HCT116 (cell line): ENCODE measurements around the gene OSTM1. TPM values are rescaled to one million over a fixed set of nuclear protein-coding genes. Genes with fewer than 3 reads are reported as not detected.

Experiments
- ATAC-seq: fragments of 200-7000 bp; cut with Tn5 transposase; 2 replicates; pipeline ENCODE4 v1.9.1; 2020; ENCODE audit warnings: mild to moderate bottlenecking, moderate library complexity
- BruUV-seq: library from RNA; stranded (reverse); fragments of 400-500 nt; replicated peaks from 2 replicates; lab custom pipeline; 2021; lab: Mats Ljungman, UMichigan
- CTCF ChIA-PET: fragments of 300-600 bp; sonication (Branson Sonifier 250); formaldehyde crosslinking; loops from one replicate; lab custom pipeline; 2021; ENCODE audit warnings: antibody characterized with exemption; lab: Charles Lee
- POLR2A ChIA-PET: fragments of 300-600, 350-600 bp; sonication (Branson Sonifier 250); formaldehyde crosslinking; loops from one replicate; lab custom pipeline; 2021; ENCODE audit warnings: antibody characterized with exemption; lab: Charles Lee
- RAD21 ChIA-PET, 2 experiments: fragments of 300-600 bp; sonication (Branson Sonifier 250); formaldehyde crosslinking; loops; one replicate each; lab custom pipeline; 2023; ENCODE audit warnings: low total read pairs in 2 of 2; ENCODE audit not compliant: uncharacterized antibody in 2 of 2, unreplicated experiment in 2 of 2, low non-redundant PET in 1 of 2; lab: Charles Lee
- DNase-seq: peaks from one replicate; pipeline ENCODE4 v3.0.0-alpha.2; 2010; ENCODE audit warnings: low read depth, low spot score
- H2AFZ ChIP-seq: fragments of 200-600 bp; shearing (Covaris generic), sonication (generic); 2 replicates; pipeline ENCODE4 v1.6.1; 2017; ENCODE audit warnings: low read depth, mixed run types, mixed read lengths, antibody characterized with exemption, low read length; ENCODE audit not compliant: poor library complexity, severe bottlenecking
- H3K27ac ChIP-seq: 2 replicates; pipeline ENCODE4 v1.5.1; 2012; ENCODE audit warnings: low read depth, low read length
- H3K27me3 ChIP-seq: fragments of 200-600 bp; sonication (generic); 2 replicates; pipeline ENCODE4 v1.6.1; 2016; ENCODE audit warnings: mixed run types, low read length, mixed read lengths; ENCODE audit not compliant: insufficient read depth
- H3K36me3 ChIP-seq, 2 experiments: fragments of 200-500 bp in 1 of 2; fragments of 200-600 bp in 1 of 2; sonication (Bioruptor generic) in 1 of 2; sonication (generic) in 1 of 2; 2 replicates each; pipeline versions ENCODE4 v1.5.1 to v1.6.1; 2014 to 2016; ENCODE audit warnings: low read length in 2 of 2, inconsistent platforms in 1 of 2, mixed read lengths in 1 of 2, mixed run types in 1 of 2; ENCODE audit not compliant: insufficient read depth in 2 of 2, control insufficient read depth in 1 of 2
- H3K4me1 ChIP-seq, 2 experiments: fragments of 200-600 bp in 1 of 2; sonication (generic) in 1 of 2; 2 replicates each; pipeline versions ENCODE4 v1.5.1 to v1.6.1; 2012 to 2017; ENCODE audit warnings: low read length in 2 of 2, inconsistent platforms in 1 of 2, mild to moderate bottlenecking in 1 of 2, mixed read lengths in 1 of 2, mixed run types in 1 of 2, moderate library complexity in 1 of 2; ENCODE audit not compliant: insufficient read depth in 2 of 2, control insufficient read depth in 1 of 2
- H3K4me2 ChIP-seq: fragments of 200-600 bp; sonication (generic); 2 replicates; pipeline ENCODE4 v1.6.1; 2017; ENCODE audit warnings: mixed run types, low read length, mixed read lengths
- H3K4me3 ChIP-seq, 2 experiments: fragments of 200-600 bp in 1 of 2; sonication (generic) in 1 of 2; replicated peaks in 1 of 2; 2 replicates each; pipeline ENCODE4 v1.5.1; 2011 to 2016; ENCODE audit warnings: low read length in 2 of 2, control low read depth in 1 of 2, low read depth in 1 of 2, mild to moderate bottlenecking in 1 of 2, mixed read lengths in 1 of 2, mixed run types in 1 of 2
- H3K79me2 ChIP-seq: fragments of 200-600 bp; sonication (generic); 2 replicates; pipeline ENCODE4 v1.6.1; 2017; ENCODE audit warnings: mild to moderate bottlenecking, mixed run types, low read length, moderate library complexity, mixed read lengths; ENCODE audit not compliant: insufficient read depth
- H3K9ac ChIP-seq: fragments of 200-600 bp; sonication (generic); 2 replicates; pipeline ENCODE4 v1.6.1; 2016; ENCODE audit warnings: low read length, mixed read lengths
- H3K9me2 ChIP-seq: fragments of 200-600 bp; sonication (generic), shearing (Covaris generic); 2 replicates; pipeline ENCODE4 v1.6.1; 2017; ENCODE audit warnings: mixed run types, mild to moderate bottlenecking, moderate library complexity; ENCODE audit not compliant: insufficient read depth
- H3K9me3 ChIP-seq, 2 experiments: fragments of 200-500 bp in 1 of 2; fragments of 200-600 bp in 1 of 2; sonication (Bioruptor generic) in 1 of 2; sonication (generic) in 1 of 2; 2 replicates each; pipeline ENCODE4 v1.6.1; 2014 to 2017; ENCODE audit warnings: low read length in 2 of 2, mixed read lengths in 2 of 2, inconsistent platforms in 1 of 2, low read depth in 1 of 2, mild to moderate bottlenecking in 1 of 2, mixed run types in 1 of 2, moderate library complexity in 1 of 2; ENCODE audit not compliant: control insufficient read depth in 1 of 2, insufficient read depth in 1 of 2
- H4K20me1 ChIP-seq: fragments of 200-600 bp; sonication (generic), shearing (Covaris generic); 2 replicates; pipeline ENCODE4 v1.6.1; 2017; ENCODE audit warnings: mixed run types, mild to moderate bottlenecking, moderate library complexity; ENCODE audit not compliant: insufficient read depth
- CBX3 ChIP-seq: IDR thresholded peaks from 2 replicates; pipeline ENCODE4 v1.6.1; 2012; ENCODE audit warnings: low read depth
- CEBPB ChIP-seq: IDR thresholded peaks from 2 replicates; pipeline ENCODE4 v1.6.1; 2012; ENCODE audit warnings: low read depth
- EGR1 ChIP-seq: IDR thresholded peaks from 2 replicates; pipeline ENCODE4 v1.6.1; 2012; ENCODE audit warnings: low read depth
- ELF1 ChIP-seq: IDR thresholded peaks from 2 replicates; pipeline ENCODE4 v1.6.1; 2012; ENCODE audit warnings: low read depth, borderline replicate concordance
- EZH2 ChIP-seq: fragments of 200-600 bp; sonication (generic); IDR thresholded peaks from 2 replicates; pipeline ENCODE4 v1.6.1; 2017; ENCODE audit warnings: antibody characterized with exemption, mixed run types
- EZH2phosphoT487 ChIP-seq: fragments of 200-600 bp; IDR thresholded peaks from 2 replicates; pipeline ENCODE4 v1.6.1; 2018; ENCODE audit warnings: antibody characterized with exemption, borderline replicate concordance
- FOSL1 ChIP-seq: IDR thresholded peaks from 2 replicates; pipeline ENCODE4 v1.6.1; 2012; ENCODE audit warnings: low read depth
- JUND ChIP-seq: IDR thresholded peaks from 2 replicates; pipeline ENCODE4 v1.6.1; 2012
- POLR2AphosphoS5 ChIP-seq: IDR thresholded peaks from 2 replicates; pipeline ENCODE4 v1.6.1; 2011; ENCODE audit warnings: mild to moderate bottlenecking, low read depth, low read length, moderate library complexity
- SIN3A ChIP-seq: IDR thresholded peaks from 2 replicates; pipeline ENCODE4 v1.6.1; 2012; ENCODE audit warnings: low read depth
- SP1 ChIP-seq: IDR thresholded peaks from 2 replicates; pipeline ENCODE4 v1.6.1; 2012; ENCODE audit warnings: low read depth
- TCF7L2 ChIP-seq: IDR thresholded peaks from 2 replicates; pipeline ENCODE4 v1.7.0; 2011; ENCODE audit warnings: borderline replicate concordance, inconsistent platforms; ENCODE audit not compliant: insufficient read depth, insufficient read length; ENCODE audit errors: extremely low read depth
- ZFX ChIP-seq: fragments of 450-650 bp; IDR thresholded peaks from 2 replicates; pipeline ENCODE4 v1.6.1; 2017
- ZNF274 ChIP-seq: fragments of 200-500 bp; sonication (Bioruptor generic); IDR thresholded peaks from 2 replicates; pipeline ENCODE4 v1.6.1; 2014; ENCODE audit warnings: mild to moderate bottlenecking, low read depth, low read length, inconsistent platforms
- intact Hi-C: fragments of 100-400 bp; cut with micrococcal nuclease; formaldehyde crosslinking; loops from 2 replicates; pipeline ENCODE4 v1.10.0; 2022
- total RNA-seq: library from RNA; stranded (reverse); gene quantifications from one replicate; pipeline ENCODE4 v1.2.1, GENCODE V29; 2021; ENCODE audit not compliant: unreplicated experiment
- TF ChIP-seq, protein P1 (sequence below): IDR thresholded peaks from 2 replicates; pipeline ENCODE4 v1.6.1; 2012
- TF ChIP-seq, protein P2 (sequence below): IDR thresholded peaks from 2 replicates; pipeline ENCODE4 v1.6.1; 2011; ENCODE audit warnings: mild to moderate bottlenecking, low read length, moderate library complexity; ENCODE audit not compliant: insufficient replicate concordance; ENCODE audit errors: extremely low read depth
- TF ChIP-seq, protein P3 (sequence below): IDR thresholded peaks from 2 replicates; pipeline ENCODE4 v1.6.1; 2012

The OSTM1 gene
- total RNA-seq, 1 experiment from 2014 or later: 11.2 TPM

DNA sequence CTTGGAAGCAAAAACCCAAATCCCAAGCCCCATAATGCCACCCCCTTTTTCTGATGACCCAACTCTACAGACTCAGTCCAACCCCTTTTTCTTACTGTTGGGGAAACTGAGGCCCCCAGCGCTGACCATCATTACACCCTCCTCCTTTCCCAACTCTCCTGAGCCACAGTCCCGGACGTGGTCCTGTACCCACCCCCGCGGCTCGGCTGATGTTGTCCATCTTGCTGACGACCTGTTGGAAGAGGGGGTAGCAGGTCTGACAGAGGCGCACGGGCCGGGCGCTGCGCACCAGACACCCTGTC lies 533 bp downstream of the OSTM1 start:
- no peaks in the 10 kb centered on the region for H3K27me3 ChIP-seq
- peak overlapping the region; percentile 58; the same call in 1 of the 2 replicates for H3K27ac ChIP-seq
- peaks cover 7 to 28% of the 10 kb centered on the region in 2 experiments; a peak in 3 of 4 replicates for H3K4me1 ChIP-seq
- CTCF ChIA-PET: no interaction called here
- ATAC-seq: peak; percentile 68
- intact Hi-C loops: no loop called here
- no peaks in the 10 kb centered on the region for H3K36me3 ChIP-seq
- H3K9me2 ChIP-seq: no peaks in the 10 kb centered on the region
- POLR2A ChIA-PET: no interaction called here
- DNase-seq: no peak
- H3K79me2 ChIP-seq: peaks cover 5% of the 10 kb centered on the region; the same call in 1 of the 2 replicates
- H3K9ac ChIP-seq: peak overlapping the region; percentile 79
- no peaks in the 10 kb centered on the region for H3K9me3 ChIP-seq
- peak overlapping the region; percentile 99 for H3K4me2 ChIP-seq
- RAD21 ChIA-PET: no interaction called here
- H3K4me3 ChIP-seq: peak overlapping the region; percentile 93 to 98
- H2AFZ ChIP-seq: no peak overlapping the region
- TF ChIP-seq EZH2: no peak
- TF ChIP-seq CBX3: no peak
- no peak for TF ChIP-seq TCF7L2
- no peak for TF ChIP-seq POLR2AphosphoS5
- no peak for TF ChIP-seq CEBPB
- no peak for TF ChIP-seq JUND
- TF ChIP-seq, protein P1, sequence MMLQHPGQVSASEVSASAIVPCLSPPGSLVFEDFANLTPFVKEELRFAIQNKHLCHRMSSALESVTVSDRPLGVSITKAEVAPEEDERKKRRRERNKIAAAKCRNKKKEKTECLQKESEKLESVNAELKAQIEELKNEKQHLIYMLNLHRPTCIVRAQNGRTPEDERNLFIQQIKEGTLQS: no peak
- no peak for TF ChIP-seq FOSL1
- TF ChIP-seq EZH2phosphoT487: no peak
- no TSS peak for BruUV-seq
- no peaks in the 10 kb centered on the region for H4K20me1 ChIP-seq

DNA sequence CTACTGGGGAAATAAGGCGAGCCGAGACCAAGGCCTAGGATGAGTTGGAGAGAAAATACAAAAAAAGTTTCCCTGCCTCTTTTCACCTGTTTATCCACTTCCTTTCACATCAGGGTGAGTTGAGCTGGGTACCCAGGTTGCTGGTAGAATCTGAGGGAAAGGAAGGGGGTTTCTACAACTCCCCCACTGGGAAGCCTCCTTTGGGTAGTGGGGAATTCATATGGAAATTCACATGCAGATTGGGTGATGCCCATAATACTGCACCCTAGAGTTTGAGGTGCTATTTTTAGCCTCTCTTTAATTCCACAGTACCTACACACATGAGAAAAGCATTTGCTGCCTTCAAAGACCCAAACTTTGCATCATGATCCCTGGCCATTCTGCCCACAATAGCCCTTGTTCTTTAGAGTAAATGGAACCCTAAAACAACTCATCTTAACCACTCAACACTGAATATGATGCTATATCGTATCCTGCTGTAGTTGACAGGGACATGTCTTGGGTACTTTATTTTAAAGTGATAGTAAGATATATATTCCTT lies 2.7 kb downstream of the OSTM1 start:
- ChIA-PET RAD21 (no interaction called here), CTCF (no interaction called here), POLR2A (no interaction called here)
- no peaks in the 10 kb centered on the region for H3K36me3 ChIP-seq
- H3K27ac ChIP-seq: no peak overlapping the region
- no peaks in the 10 kb centered on the region for H4K20me1 ChIP-seq
- H3K9ac ChIP-seq: no peak overlapping the region
- no peak overlapping the region for H3K4me3 ChIP-seq
- BruUV-seq: no TSS peak
- no peak for ATAC-seq
- peaks cover 5% of the 10 kb centered on the region; the same call in 1 of the 2 replicates for H3K79me2 ChIP-seq
- no peak for TF ChIP-seq FOSL1
- TF ChIP-seq, protein P2, sequence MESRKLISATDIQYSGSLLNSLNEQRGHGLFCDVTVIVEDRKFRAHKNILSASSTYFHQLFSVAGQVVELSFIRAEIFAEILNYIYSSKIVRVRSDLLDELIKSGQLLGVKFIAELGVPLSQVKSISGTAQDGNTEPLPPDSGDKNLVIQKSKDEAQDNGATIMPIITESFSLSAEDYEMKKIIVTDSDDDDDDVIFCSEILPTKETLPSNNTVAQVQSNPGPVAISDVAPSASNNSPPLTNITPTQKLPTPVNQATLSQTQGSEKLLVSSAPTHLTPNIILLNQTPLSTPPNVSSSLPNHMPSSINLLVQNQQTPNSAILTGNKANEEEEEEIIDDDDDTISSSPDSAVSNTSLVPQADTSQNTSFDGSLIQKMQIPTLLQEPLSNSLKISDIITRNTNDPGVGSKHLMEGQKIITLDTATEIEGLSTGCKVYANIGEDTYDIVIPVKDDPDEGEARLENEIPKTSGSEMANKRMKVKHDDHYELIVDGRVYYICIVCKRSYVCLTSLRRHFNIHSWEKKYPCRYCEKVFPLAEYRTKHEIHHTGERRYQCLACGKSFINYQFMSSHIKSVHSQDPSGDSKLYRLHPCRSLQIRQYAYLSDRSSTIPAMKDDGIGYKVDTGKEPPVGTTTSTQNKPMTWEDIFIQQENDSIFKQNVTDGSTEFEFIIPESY: no peak
- TF ChIP-seq SIN3A: no peak
- no peak for TF ChIP-seq JUND
- TF ChIP-seq EGR1: no peak
- TF ChIP-seq TCF7L2: no peak
- no peak for TF ChIP-seq ZNF274
- TF ChIP-seq, protein P3, sequence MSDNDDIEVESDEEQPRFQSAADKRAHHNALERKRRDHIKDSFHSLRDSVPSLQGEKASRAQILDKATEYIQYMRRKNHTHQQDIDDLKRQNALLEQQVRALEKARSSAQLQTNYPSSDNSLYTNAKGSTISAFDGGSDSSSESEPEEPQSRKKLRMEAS: no peak
- TF ChIP-seq SP1: no peak
- TF ChIP-seq POLR2AphosphoS5: no peak
- TF ChIP-seq ZFX: no peak
- no peak for TF ChIP-seq CBX3
- no peak for TF ChIP-seq ELF1
- peaks cover 5 to 25% of the 10 kb centered on the region in 2 experiments; a peak in 3 of 4 replicates for H3K4me1 ChIP-seq
- no peaks in the 10 kb centered on the region for H3K27me3 ChIP-seq
- intact Hi-C loops: no loop called here
- H2AFZ ChIP-seq: no peak overlapping the region
- no peaks in the 10 kb centered on the region for H3K9me3 ChIP-seq
- H3K4me2 ChIP-seq: no peak overlapping the region
- no peak for DNase-seq
- no peaks in the 10 kb centered on the region for H3K9me2 ChIP-seq
